Islet precursor cell (in vitro differentiated cells): ENCODE data around the gene AGBL4.
"Not testable (repeated sequence)": the region's sequence is repeated elsewhere in the genome, so short reads cannot be mapped to it uniquely, and the experiment has no call there.

ENCODE experiments used
- DNase-seq: peaks from one replicate; pipeline ENCODE4 v3.0.0-alpha.2; 2018

Gene AGBL4

DNA sequence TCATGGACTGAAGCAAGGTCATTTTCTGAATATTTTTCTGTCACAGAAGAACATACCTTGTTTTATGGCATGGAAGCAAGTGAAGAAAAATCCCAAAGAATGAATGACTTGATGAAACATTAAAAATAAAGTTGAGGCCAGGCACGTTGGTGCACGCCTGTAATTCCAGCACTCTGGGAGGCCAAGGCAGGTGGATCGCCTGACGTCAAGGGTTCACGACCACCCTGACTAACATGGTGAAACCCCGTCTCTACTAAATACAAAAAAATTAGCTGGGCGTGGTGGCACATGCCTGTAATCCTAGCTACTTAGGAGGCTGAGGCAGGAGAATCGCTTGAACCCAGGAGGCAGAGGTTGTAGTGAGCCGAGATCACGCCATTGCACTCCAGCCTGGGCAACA lies 1020.8 kb downstream of the AGBL4 start:
- DNase-seq: not testable (repeated sequence)

DNA sequence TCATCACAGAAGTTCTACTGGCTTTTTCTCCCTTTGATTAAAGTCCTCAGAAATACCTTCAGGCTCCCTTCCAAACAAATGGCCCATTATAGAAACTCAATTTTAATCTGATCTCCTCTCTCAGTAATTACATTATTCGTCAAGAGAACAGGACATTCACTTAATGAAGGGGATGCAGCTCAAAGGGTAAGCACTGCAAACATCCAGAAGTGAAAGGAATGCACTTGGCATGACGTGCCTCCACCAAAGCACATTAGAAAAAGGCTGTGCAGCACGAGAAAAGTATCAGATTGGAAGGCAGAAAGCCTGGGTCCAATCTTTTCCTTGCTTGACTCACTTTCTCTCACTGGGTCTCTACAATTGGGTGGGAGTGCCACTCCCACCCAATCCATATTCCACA lies 1024.4 kb downstream of the AGBL4 start:
- DNase-seq: no peak

DNA sequence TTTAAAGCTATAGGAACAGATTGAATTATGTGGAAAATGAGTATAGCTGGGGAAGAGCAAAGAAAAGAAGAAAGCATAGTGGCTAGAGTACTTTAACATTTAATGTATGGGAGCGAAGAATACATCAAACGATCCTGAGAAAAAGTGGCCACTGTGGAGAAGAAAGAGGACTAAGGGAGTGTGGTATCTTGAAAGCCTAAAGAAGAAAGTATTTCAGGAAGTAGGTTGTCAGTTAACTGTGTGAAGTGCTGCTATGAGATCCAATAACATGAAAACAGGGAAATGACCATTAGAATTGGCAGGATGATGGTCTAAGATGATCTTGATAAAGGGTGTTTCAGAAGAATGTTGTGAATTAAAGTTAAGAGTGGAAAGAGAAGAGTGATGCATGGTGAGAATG lies 1027.4 kb downstream of the AGBL4 start:
- DNase-seq: no peak

DNA sequence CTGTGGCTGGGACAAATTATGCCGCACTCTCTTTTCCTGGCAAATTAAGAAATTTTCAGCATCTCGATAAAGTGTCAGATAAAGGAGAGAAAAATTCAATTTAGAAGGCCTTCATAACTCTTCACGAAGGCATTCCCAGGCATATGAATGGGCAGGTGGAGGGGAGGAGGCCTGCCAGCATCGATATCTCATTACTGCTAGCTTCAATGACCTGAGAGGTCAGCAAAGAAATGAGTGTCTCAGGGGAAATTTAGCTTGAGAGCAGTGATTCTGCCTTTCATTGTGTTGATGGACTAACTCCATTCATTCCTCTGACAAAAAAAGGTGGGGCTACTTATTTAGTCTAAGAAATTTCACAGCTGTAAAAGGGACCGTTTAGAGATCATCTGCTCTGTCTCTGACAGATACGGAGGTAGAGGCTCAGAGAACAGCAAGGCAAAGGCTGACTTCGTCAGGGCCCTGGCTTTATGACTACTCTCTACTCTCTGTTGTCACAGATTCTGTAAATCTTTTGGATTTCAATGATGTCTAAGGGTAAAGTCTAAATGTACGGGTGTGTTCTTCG lies 1035.0 kb downstream of the AGBL4 start:
- no peak for DNase-seq

DNA sequence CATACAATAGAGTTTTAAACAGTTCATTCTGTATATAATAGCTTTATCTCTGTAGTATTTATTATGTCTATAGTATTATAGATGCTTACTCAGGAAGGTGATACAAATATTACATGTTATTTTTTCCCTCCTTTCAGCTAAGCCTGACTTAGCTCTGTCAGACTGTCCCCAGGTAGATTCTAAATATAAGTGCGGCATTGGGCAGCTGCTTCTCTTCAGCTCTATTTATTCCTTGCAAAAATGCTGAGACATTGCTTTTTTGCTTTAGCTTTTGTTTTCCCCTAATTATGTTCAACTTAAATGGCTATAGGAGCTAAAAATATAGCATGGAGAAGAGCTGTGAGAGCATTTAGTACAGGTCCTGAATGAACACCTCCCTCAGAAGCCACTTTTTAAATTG lies 1043.8 kb downstream of the AGBL4 start:
- DNase-seq: no peak

DNA sequence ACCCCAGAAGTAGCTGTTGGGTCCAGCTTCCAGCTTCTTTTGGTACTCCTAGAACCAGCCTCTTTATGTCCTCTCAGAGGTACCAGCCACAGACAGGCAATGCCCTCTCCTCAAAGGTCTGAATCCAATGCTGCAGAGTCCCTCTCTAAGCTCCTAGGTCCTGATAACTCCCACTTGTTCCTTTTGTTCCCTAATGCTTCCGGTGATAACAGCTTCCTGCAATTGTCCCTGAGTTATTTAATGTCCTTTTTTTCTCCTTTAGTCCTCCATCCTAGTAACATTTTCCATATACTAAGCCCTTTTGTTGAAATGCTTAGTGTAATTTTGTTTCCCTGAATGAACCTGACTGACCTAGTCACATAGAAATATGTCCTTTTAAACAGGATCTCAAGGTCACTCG lies 1045.3 kb downstream of the AGBL4 start:
- DNase-seq: no peak

DNA sequence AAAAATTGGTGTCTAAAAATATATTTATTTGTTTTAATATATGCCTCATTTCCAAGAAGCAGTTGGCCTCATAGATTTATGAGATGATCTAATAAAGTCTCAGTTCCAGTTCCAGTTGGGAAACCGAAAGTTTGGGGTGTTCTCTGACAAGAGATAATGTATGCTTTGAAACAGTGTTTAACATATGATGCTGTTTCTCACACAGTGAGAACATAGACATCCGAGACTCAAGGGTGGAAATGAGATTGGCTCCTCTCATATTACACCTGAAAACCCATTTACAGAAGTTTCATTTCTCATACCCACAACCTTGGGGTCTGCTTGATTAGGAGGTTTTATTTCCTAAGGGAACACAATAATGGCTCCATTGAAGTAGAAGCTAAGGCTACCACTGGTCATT lies 1046.5 kb downstream of the AGBL4 start:
- DNase-seq: no peak

DNA sequence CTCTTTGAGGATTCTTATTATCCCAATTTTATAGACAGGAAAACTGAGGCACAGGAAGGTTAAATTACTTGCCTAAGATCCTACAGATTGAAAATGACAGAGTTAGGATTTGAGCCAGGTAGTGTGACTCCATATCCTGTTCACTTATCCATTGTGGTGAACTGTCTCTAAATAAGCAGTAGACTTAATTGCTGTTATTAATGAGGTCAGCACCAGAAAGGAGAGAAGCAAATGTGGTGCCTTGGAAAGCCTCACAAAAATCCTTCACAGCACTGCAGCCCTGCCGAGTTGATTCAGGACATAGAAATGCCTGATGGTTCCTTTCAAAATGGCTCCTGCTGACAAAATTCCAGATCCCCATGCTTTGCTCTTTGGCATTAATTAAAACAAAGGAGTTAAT lies 1053.8 kb downstream of the AGBL4 start:
- no peak for DNase-seq

DNA sequence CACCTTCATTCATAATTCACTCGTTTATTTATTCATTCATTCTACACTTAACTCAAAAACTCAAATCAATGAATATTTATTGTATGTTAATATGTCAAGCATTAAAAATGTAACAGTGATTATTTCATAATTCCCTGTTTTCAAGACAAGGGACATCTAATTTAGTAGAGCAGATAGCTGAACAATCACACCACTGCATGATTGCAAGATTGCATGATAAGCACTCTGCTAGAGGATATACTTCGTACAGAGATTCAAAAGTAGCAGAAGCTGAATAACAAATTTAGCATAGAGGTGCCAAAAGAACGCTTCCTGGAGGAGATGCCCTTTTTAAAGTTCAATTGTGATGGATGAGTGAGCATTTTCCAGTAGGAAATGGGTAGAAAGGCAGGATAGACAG lies 1056.4 kb downstream of the AGBL4 start:
- DNase-seq: no peak

DNA sequence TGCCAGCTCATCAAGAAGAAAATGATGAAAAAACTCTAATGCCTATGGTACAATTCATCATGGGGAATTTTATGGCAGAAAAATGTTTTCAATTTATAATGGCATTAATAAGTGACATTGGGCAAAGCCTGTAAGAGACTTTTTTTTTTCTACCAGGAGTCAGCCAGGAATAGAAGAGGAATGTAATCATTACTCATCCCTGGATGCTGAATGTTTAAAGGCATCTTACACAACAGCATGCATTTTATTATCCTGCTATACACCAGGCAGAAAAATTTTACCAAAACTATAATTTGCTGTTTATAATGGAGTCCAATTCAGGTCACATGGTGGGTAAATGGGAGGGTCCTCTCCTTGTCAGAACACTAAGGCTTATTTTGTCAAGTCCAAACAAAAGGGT lies 1057.2 kb downstream of the AGBL4 start:
- DNase-seq: no peak

DNA sequence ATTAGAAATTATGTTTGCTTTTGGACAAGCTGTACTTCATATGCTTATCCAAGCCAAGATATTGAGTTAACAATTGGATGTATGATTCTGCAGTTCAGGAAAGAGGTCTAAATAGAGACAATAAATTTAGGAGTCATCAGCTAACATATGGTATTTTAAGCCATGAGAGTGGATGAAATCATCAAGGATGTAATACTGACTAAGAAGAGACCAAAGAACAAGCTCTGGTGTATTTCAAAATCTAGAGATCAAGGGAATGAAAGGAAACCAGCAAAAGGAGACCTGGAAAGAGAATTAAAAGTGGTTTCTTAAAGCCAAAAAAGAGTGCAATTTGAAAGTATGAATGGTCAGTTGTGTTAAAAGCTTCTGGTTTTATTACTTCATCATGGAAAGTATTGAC lies 1063.4 kb downstream of the AGBL4 start:
- no peak for DNase-seq

DNA sequence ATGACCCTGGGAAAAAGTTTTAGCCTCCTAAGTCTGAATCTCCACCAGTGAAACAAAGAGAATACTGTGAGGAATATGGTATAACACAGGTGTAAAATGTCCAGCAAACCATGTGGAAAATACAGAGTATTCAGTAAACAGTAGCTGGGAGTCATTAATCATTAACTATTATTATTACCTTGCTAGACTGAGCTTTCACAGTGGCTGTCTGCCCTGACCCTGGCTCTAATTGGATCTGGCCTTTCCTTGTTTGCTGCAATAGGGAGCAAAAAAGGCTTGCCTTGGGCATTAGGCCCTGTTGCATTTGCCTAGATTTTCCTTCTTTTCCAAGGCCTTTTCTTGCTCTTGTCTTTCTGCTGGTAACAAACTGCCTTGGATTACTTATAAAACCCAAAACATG lies 1068.0 kb downstream of the AGBL4 start:
- DNase-seq: no peak

DNA sequence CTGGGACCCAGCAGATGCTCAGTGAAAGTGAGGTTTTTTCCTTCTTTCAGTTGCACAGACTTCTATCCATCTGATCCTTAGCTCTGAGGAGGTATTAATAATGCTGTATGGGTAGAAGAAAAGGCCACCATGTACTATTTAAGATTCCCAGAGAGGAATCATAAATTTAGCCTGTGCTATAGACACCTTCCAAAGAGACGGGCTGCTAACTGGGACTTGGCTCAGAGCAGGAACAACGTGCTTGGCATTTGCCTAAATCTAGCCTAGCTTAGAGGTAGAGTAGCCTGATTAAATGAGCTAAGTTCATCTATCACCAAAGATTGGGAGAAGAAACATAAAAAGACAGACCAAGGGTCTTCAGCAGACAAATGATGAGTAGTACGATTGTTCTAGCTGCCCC lies 1070.1 kb downstream of the AGBL4 start:
- DNase-seq: no peak

DNA sequence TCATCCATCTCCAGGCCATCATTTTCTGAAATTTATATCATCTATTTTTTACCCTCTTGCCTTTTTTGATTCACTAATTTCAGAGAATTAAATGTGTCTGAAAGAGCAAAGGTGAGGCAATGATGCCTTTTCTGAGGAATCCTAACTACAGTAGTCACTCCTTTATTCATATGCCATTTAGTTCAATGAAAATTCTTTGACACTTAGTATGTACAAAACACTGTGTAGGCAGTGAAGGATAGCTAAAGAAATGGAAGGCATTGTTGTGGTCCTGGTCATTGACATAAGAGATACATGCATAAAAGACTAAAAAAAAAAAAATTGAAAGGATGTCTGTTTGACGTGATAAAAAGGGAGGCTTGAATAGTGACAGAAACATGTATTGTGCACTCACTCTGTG lies 1075.2 kb downstream of the AGBL4 start:
- DNase-seq: no peak

DNA sequence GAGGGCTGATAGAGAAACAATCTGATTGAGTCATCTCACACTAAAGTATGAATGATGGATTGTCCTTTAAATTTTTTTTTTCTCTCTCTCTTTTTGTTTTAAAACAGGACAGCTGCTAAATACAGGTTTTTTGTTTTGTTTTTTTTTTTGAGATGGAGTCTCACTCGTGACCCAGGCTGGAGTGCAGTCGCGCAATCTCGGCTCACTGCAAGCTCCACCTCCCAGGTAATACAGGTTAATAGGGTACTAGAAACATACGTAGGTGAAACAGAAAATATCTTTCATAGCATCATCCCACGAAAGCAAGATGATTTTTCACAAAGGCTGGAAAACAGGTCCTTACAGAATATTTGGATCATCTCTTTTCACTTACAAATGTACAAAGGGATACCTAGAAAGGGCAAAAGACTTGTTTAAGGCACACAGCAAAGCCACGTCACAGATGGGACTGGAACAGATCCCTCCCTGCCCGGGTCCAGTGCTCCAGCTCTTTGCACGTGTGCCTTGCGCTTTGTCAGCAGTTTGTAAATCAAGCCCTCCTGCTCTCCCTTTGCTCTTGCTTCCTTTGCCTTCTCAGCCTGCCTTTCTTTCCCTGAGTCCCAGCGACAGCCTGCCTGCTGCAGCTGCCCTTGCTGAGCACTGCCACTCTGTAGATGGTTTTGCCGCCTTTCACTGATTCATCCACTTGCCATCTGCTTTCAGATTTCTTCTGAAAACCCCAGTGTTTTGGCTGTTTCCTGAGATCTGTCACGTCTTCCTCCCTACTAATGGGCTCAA lies 1075.8 kb downstream of the AGBL4 start:
- peak; percentile 54 for DNase-seq

DNA sequence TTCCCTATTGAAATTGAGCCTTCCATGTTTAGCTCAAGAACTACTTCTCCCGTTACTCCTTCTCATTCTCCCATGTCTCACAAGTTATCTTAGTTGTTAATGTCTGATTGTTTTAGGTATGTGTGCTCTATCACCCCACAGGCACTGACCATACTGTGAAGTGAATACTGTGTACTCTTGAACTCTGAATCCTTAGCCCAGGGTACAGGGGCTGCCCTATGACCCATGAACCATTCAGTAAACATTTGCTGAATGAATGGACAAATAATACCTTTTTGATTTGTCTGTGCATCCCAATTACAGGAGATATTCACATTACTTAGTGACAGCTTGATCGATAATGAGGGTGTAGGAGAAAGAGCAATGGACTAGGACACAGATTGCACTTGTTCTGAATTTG lies 1077.7 kb downstream of the AGBL4 start:
- DNase-seq: no peak

DNA sequence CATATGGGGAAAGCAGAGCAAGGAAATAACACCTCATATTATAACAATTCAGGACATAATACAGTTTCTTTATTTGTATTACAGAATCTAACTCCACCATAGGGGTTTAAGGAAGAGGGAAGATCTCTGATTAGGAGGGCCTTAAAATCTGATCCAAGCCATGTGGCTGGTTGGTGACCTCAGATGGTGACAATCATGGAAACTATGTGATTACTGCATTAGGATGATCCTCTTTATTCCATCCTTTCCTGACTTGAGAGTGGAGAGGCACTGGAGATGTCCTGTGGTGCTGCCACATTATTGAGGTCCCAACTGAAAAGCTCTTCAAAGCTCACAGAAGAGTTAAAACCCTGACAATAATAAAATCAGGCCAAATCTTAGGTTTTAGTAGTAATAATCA lies 1078.9 kb downstream of the AGBL4 start:
- DNase-seq: no peak

DNA sequence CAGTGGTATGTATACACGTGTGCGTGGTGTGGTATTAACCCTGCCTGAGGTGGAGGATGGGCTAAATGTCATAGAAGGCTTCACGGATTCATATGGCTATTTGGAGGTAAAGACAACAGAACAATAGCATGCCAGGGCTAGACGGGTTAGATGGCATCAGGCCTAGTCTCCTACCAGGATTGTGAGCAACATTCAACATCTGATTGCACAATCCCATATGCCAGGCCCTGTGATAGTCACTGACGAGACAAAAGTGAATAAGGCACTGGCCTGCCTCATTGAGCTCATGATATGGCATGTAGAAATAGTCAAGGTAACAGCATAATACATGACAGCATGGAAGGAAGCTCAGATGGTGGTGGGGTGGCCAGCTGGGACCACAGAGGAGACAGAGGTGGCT lies 1079.9 kb downstream of the AGBL4 start:
- DNase-seq: no peak

DNA sequence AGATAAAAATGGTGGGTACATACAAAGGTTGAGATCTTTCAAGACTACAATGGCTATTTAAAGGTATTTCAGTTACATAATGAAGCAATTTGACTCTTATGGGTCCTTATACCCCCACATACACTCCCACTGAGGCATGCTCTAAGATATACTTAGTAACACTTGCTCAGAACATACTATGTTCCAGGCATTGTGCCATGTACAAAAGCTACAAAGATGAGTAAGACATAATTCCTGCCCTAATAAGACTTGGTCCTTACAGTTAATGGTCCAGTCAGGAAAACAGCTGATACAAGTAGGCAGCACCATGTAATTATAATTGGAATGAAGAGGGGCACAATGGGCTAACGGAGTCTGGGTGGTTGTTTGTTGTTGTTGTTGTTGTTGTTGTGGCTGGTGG lies 1080.4 kb downstream of the AGBL4 start:
- no peak for DNase-seq

DNA sequence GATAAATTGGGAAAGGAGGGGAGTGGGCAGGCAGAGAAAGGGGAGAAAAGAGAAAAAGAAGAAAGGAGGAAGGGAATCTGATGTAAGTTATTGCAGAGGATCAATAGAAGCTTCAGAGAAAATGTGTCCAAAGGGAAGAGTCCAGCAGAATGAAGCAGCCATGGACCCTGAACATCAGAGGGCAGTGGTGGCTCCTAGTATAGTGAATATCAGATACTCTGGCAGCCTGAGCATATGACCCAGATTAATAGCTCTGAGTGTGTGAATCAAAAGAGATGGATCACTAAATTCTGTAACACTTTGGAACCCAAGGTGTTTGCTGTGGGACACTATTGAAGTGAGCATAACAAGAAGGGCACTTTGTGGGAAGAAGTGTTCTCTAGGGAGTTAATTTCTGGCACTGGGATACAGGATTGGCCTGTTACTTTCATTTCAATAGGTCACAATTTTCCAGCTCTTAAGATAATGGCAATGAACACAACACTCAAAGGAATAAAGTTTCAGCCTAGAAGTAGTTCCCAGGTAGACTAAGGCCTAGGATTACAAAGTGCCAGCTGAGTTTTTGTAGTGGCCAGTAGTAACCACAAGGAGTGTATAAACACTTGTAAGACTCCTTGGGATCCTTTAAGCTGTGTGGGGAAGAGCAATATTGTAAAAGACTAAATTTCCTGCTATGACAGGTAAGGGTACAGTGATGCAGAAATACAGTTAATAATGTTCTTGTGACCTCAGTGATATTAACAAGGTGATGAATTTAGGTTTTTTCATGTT lies 1082.6 kb downstream of the AGBL4 start:
- no peak for DNase-seq

DNA sequence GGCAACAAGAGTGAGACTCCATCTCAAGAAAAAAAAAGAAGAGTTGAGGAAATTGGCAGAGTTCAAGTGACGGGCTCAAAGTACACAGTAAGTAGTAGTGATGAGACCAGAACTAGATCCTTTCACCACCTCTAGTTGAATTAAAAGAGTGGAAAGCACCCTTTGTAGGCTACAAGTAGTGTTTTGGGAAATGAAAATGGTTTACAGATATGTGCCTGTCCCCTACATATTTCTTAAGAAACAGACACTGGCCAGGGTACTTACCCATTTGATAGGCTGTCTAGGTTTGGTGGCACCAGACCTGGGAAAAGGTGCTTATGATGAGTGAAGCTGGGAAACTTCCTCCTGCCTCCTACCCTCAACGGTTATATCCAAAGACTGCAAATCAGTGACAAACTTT lies 1083.4 kb downstream of the AGBL4 start:
- no peak for DNase-seq

DNA sequence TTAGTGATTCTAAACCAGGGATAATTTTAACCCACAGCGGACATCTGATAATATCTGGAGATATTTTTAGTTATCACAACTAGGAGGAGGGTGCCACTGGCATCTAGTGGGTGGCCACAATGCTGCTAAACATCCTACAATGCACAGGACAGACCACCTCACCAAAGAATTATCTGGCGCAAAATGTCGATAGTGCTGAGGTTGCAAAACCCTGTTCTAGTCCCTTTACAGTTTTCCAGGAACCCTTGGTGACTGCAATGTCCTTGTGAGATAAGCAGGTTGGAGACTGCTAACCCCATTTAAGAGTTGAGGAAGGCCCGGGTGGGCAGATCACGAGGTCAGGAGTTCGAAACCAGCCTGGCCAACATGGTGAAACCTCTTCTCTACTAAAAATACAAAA lies 1083.9 kb downstream of the AGBL4 start:
- DNase-seq: no peak

DNA sequence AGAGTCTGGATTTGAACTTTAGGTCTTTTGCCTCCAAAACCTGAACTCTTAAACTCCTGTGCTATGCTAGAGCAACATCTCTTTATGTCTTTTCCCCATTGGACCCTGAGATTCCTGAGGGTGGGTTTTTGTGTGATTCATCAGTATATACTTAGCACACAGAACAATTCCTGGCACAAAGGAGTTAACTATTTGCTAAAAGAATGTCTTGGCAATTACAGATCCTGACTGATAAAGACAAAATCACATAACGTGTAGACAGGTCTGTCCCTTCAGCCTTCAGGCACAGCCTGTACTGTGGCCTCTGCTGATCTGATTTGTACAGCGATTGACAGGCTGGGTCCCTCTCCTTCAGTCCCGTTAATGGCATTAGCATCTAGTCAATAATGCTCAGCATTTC lies 1084.7 kb downstream of the AGBL4 start:
- DNase-seq: no peak

DNA sequence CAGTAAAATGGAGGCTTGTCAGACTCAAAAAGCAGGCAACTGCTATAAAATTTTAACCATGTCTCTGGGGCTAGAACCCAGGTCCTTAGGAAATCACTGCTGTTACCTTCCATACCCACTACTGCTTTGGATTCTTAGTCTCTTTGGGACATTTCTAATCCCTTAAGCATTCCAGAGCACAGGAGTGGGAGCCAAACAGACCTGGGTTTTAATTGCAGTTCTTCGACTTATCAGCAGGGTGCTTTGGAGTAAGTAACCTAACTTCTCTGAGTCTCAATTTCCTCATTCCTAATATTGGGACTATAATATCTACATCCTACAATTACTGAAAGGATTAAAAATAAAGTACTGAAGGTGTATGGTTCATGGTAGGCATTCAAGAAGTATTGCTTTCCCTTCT lies 1086.0 kb downstream of the AGBL4 start:
- no peak for DNase-seq
